NCI-H1048 (cell line): ENCODE results near the gene STAP2.

ENCODE experiments used
- DNase-seq: peaks from one replicate; lab custom pipeline; 2025; lab: John Stamatoyannopoulos, UW

Gene STAP2

GRCh38 chr19:4370418-4371041 lies 31.9 kb upstream of the STAP2 start:
- no peak for DNase-seq

GRCh38 chr19:4369888-4370260 lies 31.2 kb upstream of the STAP2 start:
- DNase-seq, result no peak

GRCh38 chr19:4369109-4369887 lies 30.7 kb upstream of the STAP2 start:
- DNase-seq, result no peak

- no peak for DNase-seq
Measured at GRCh38 chr19:4368128-4368820, 29.6 kb upstream of the STAP2 start.

- no peak for DNase-seq
Measured at GRCh38 chr19:4367781-4368127, 29.1 kb upstream of the STAP2 start.

GRCh38 chr19:4367336-4367723 lies 28.7 kb upstream of the STAP2 start:
- no peak for DNase-seq

GRCh38 chr19:4366666-4367335 lies 28.2 kb upstream of the STAP2 start:
- no peak for DNase-seq

- DNase-seq, result no peak
Measured at GRCh38 chr19:4365791-4366665, 27.4 kb upstream of the STAP2 start.

GRCh38 chr19:4365341-4365740 lies 26.7 kb upstream of the STAP2 start:
- no peak for DNase-seq

GRCh38 chr19:4363571-4364304 lies 25.1 kb upstream of the STAP2 start:
- DNase-seq, result no peak

GRCh38 chr19:4362831-4363545 lies 24.4 kb upstream of the STAP2 start:
- no peak for DNase-seq

- no peak for DNase-seq
Measured at GRCh38 chr19:4362101-4362828, 23.6 kb upstream of the STAP2 start.

- DNase-seq, result no peak
Measured at GRCh38 chr19:4361152-4362046, 22.8 kb upstream of the STAP2 start.

- DNase-seq, result no peak
Measured at GRCh38 chr19:4360641-4361151, 22.1 kb upstream of the STAP2 start.

GRCh38 chr19:4360081-4360569 lies 21.5 kb upstream of the STAP2 start:
- DNase-seq, result no peak

GRCh38 chr19:4359627-4360000 lies 21.0 kb upstream of the STAP2 start:
- no peak for DNase-seq

- no peak for DNase-seq
Measured at GRCh38 chr19:4358709-4359626, 20.3 kb upstream of the STAP2 start.
